ENCODE measurements around the gene DNMT1.

DNA sequence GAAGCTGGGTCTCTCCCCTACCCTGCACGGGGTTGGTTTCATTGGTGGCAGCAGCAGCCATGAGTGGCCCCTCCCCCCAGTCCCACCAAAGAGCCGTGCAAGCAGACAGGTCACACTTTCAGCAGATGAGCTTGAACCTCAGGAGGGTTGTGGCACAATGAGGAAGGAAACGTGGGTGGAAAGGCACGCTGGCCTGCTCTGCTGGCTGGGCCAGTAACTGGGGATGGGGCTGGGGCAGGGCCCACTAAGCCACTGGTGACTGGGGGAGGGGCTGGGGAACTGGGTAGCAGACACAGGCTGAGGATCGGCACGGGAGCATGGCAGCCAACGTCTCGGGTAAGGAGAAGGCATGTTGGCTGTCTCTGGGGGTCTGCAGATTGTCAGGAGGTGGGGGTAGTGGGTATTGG lies 83.3 kb downstream of the DNMT1 start, which contains the start of gene P2RY11:
- TF ChIP-seq GATA3 (IDR thresholded peaks at IDR 0.05; ENCODE audit: low read depth, low read length) (no peak), GATA2 (IDR thresholded peaks at IDR 0.05; ENCODE audit: low read depth, low read length) (no peak)
